NK-92 (cell line): ENCODE results near the gene AP4B1.
"Not testable (repeated sequence)": the region's sequence is repeated elsewhere in the genome, so short reads cannot be mapped to it uniquely, and the experiment has no call there.

Source experiments
- DNase-seq: peaks from one replicate; lab custom pipeline; 2025; ENCODE audit not compliant: unreplicated experiment; lab: John Stamatoyannopoulos, UW

AP4B1 gene

DNA sequence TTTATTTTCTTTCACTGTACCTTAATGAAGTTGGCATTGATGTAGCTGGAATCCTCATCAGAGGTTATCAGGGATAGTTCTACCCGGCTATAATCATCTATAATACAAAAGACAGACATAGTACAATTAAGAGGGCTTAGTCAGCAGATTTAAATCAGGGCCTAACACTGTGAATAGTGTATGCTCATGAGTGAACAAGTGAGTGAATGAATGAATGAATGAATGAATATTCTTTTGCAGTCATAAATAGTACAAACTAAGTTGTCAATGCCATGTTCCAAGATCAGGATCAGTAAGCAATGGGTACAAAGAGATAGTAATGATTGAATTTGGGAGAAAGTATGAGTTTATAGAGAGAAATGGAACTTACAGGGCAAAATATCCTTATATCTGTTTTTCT lies 45.6 kb downstream of the AP4B1 start:
- no peak for DNase-seq

- DNase-seq, result no peak
These were observed 46.2 kb downstream of the AP4B1 start for GRCh38 chr1:113858418-113858817.

DNA sequence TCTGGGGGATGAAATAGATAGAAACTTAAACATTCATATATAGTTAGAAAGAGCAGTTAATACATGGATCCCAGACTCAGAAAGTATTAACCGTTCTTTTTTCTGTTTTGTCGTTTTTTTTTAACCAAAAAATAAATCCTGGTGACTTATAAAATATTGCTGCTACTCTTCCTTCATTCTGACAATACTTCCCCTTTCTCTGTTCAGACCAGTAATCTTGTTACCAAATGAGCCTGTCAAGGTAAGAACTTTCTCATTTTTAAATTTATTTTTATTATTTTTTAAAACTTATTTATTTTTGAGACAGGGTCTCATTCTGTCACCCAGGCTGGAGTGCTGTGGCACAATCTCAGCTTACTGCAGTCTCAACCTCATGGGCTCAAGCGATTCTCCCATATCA lies 46.8 kb downstream of the AP4B1 start:
- DNase-seq, result no peak

DNA sequence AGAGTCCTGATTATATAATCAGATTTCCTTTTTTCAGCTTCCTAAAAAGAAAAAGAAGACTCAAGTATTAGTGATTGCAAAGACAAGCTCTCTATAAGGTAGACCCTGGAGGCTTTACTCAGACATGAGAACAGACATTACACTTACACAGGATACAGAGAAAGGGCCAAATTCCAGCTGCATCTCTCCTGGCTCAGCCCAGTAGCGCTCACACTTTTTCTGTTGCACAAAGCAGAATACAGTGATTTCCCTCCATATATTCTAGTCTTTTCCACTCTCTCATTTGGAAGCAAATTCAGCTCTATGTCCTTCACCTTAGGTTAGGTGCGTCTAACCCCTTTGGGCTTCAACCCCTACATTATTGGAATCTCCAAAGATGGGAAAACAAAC lies 48.2 kb downstream of the AP4B1 start:
- DNase-seq, result no peak

DNA sequence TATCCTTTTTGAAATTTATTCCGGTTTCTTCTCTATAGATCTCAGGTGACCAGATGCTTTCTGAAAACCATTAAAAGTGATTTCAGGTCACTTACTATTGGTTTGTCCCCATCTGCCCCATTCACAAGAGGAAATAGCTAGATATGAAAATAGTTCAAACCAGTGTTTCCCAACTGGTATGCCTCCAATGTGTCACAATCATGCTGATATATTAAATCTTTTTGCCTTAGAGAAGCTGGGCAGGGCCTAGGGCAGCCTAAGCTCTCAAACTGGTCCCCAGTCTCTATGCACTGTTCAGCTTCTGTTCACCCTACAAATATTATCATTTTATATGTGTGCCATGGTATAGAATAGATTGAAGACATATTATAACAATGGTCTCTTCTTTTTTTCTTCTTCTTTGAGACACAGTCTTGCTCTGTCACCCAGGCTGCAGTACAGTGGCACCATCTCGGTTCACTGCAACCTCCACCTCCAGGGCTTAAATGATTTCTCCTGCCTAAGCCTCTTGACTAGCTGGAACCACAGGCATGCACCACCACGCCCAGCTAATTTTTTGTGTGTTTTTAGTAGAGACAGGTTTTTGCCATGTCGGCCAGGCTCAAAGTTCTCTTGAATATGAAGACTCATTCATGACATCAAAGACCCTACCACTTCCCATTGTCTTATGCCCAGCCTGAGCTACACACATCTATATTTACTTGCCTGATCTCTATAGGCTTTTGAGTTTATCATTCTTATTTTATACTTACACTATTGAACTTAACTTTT lies 48.8 kb downstream of the AP4B1 start:
- no peak for DNase-seq

- DNase-seq, result no peak
These were observed 50.4 kb downstream of the AP4B1 start for GRCh38 chr1:113854234-113854633.

GRCh38 chr1:113852694-113853093 lies 51.9 kb downstream of the AP4B1 start:
- not testable (repeated sequence) for DNase-seq

- DNase-seq, result no peak
These were observed 54.3 kb downstream of the AP4B1 start for GRCh38 chr1:113850127-113850796.

DNA sequence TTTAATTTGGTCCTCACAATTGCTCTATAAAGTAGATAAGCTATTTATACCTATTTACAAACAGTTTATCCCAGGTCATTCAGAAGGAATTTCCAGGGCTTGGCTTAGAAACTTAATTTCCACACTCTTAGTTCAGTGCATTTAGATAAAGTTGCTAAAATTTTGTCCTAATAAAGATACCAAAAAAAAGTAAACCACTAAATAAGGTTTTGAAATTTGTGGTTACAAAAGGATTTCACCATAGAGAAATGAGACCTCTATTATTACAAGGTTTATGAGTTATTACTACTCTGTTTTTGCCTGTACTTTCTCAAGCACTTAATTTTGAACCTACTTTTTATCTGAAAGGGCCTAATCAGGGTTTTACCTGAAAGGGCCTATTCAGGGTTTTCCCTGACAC lies 55.5 kb downstream of the AP4B1 start:
- no peak for DNase-seq

GRCh38 chr1:113846391-113847035 lies 58.1 kb downstream of the AP4B1 start:
- no peak for DNase-seq
